GM21526 (cell line): ENCODE measurements around the gene MRPL44.
A peak's percentile ranks its signal among the peaks of the same experiment; 100 is the strongest.
"Not testable (repeated sequence)": the region's sequence is repeated elsewhere in the genome, so short reads cannot be mapped to it uniquely, and the experiment has no call there.

ENCODE experiments used
- ATAC-seq: cut with Tn5 transposase; IDR thresholded peaks from one replicate; pipeline ENCODE4 v1.9.1; 2021; ENCODE audit warnings: moderate library complexity; ENCODE audit not compliant: unreplicated experiment, low FRiP score

MRPL44 gene

DNA sequence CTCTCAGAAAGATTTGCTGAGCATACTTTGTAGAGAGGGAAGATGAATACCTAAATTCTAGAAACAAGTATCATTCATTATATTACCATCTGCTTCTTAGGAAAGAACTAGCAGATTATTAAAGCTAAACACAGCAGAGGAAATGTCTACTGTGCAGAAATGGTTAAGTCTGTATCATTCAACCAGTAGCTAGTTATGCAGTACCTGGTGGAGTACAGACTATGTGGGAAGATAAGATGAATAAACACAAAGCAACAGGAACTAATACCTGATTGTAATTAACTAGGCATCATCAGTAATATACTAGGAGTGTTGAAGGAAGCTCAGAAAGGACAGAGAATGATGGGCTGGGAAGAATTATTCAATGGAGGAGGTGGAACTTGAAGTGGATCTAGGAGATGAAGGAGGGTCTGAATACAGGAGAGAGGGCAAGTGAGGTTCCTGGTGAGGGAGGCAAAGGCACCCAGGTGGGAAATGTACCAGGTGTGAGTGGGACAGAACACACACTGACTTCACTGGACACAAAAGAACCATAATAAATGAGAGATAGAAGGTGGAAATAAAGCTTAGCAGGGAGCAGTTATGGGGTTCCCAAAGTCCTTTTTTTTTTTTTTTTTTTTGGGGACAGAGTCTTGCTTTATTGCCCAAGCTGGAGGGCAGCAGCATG lies 21.7 kb upstream of the MRPL44 start:
- ATAC-seq = no peak

DNA sequence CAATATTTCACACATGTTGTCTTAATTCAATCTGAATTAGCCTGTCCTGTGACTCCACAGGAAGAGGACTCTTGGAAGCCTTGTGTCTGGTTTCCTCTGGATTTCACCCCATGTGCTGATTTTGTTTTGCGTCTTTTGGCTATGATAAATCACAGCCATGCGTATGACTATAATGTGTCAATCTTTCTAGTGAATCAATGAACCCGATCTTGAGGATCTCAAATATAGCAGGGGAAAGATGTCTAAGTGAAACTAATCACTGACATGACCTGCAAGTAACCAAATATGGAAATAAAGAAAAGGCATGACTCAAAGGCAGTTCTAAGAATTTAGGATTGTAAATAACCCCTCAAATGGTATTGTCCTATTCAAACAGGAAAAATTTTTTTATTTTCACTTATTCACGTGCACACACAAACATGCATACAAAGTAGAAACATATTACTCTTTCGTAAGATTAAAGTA lies 20.4 kb upstream of the MRPL44 start:
- no peak for ATAC-seq

DNA sequence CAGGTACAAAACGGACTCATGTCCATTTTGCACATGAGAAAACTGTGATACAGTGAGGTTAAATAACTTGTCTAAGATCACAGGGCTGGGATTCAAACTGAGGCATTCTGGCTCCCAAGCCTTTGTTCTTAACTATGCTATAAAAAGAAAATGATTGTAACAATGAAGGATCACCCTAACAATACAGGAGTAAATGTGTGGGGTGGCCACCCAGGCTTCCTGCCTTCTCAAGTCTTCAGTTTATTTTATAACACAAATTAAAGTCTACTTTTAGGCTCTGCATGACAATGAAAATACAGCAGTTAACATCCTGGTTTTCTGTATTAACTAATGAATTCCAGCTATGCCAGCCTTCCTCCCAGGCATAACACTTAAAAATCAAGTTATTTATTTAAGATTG lies 19.7 kb upstream of the MRPL44 start:
- no peak for ATAC-seq

DNA sequence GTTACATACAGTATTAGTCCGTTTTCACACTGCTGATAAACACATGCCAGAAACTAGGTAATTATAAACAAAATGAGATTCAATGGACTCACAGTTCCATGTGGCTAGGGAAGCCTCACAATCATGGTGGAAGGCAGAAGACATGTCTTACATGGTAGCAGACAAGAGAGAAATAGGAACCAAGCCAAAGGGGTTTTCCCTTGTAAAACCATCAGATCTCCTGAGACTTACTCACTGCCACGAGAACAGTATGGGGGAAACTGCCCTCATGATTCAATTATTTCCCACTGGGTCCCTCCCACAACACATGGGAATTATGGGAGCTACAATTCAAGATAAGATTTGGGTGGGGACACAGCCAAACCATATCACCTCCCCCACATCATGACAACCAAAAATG lies 17.8 kb upstream of the MRPL44 start:
- not testable (repeated sequence) for ATAC-seq

DNA sequence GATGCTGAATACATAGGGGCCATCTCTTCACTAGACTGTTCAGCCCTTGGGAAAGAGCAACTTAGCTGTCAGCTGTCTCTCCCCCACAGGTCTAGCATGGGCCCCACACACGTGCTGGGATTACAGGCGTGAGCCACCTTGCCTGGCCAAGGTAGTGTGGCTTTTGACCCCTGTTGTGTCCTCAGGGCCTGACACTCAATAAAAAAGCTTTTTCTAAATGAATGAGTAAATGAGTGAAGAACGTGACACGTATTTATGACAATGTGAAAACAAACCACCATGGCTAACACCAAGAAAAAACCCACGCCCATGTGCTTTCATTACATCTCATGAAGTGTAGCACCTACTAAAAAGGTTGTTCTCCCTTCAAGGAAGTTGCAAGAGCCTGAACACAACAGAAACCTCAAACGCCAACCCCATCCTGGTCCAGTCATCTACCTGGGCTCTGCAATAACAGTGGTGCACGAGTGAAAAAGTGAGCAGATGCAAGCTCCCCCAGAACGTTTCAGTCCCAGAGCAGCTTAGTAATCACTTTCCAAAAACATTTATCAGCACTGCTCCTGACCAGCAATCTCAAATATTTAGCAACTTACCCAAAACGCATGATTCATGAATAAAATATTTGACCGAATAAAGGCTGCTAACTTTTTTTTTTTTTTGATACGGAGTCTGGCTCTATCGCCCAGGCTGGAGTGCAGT lies 15.5 kb upstream of the MRPL44 start:
- peak; percentile 48 for ATAC-seq

DNA sequence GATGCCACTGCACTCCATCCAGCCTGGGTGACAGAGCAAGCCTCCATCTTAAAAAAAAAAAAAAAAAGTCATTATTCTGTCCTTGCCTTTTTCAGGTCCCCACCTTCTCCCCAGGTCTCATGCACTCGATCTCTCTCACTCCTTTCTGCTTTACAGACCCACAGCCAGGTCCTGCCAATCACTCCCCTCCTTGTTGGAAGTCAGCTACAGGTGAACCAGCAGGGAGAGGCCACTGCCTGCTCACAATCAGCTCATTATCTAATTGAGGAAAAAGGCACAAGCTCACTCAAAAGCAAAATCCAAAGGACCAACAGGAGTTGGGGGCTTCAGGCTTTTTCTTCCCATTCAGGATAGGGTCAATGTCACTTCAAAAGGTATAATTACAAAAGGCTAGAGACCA lies 14.1 kb upstream of the MRPL44 start:
- no peak for ATAC-seq

DNA sequence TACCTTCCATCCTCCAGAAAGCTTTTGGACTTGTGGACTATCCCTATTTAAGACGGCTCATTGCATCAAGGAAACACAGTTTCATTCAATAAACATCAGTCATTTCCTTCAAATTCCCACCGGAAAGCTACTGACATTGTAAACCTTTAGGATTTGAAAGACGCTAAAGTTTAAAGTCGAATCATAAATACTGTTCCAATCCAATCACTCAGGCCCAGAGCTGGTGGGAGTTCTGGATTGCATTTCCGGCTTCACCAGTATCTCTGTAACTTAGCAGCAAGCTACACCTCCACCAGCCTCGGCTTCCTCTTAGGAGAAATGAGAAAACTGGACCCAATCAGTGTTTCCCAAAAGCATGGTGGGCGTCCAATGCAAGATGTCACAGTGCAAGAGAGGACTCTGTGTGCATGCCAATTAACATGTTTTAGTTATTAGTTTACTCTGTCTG lies 13.7 kb upstream of the MRPL44 start:
- ATAC-seq = no peak

DNA sequence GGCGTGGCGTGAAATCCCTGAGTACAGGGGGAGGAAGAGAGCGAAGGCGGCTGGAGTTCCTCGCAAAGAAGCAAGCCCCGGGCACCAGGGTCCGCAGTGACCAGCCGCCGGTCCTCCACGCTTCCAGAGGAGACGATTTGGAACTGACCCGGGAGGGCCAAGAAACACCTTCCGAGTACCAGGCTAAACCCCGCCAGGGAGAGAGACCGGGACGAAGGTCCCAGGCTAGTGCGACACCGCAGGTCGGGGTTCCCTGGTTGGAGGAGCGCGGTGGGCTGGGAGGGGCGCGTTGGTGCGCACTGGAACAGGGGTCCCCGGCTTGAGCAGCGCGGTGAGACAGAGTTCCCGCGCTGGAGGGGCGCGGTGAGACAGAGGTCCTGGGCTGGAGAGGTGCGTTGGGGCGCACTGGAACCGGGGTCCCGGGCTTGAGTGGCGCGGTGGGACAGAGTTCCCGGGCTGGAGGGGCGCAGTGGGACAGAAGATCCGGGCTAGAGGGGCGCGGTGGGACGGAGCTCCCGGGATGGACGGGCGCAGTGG lies 13.0 kb upstream of the MRPL44 start:
- no peak for ATAC-seq

DNA sequence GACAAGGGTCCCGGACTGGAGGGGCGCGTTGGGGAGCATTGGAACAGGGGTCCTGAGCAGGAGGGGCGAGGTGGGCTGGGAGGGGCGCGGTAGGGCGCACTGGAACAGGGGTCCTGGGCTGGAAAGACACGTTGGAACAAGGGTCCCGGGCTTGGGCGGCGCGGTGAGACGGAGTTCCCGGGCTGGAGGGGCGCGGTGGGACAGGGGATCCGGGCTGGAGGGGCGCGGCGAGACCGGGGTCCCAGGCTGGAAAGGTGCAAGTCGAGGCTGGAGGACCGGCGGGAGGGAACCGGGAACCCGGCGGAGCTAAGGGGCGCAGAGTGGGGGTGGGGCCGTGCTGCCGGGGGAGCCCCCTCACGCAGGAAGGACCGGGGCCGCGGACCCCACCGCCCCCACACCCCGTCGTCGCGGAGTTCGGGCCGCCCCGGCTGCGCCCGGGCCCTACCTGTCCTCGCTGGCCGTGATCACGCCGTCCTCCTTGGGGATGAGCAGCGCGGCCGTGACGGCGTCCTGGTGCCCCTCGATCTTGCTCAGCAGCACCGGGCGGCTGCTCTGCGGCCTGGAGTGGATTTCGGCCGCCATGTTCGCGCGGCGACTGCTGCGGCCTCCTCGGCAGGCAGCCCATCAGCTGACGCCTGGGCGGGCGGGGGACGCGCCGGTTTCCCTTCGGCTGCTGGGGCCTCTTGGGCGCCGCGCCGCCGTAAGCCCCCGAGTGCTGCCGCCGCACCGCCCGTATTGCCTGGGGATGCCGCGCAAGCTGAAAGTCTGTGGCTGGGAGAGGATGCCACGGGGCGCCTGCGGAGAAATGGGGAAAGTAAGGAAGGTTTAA lies 12.3 kb upstream of the MRPL44 start, which contains the start of gene WDFY1:
TSS of gene WDFY1 (minus strand) at position 633 of the 829 bp plus-strand sequence. CDS start at position 582, 51 bp downstream.
- ATAC-seq = peak; percentile 82

DNA sequence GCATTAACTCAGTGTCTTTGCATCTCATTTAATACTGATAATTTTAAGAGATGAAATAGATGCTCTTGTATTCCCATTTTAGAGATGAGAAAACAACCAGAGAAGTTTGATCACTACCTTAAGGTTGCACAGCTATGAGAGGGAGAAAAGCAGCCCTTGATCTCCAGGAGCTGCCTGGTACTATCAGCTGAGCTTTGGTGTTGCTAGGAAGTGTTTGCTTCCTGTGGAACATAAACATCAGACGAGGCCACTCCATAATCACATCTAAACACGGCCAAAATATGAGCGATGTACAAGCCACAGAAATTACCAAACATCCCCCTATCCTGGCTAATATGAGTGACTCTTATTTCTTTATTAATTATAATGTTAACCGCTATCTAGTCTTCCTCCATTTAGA lies 11.5 kb upstream of the MRPL44 start:
- ATAC-seq = no peak

DNA sequence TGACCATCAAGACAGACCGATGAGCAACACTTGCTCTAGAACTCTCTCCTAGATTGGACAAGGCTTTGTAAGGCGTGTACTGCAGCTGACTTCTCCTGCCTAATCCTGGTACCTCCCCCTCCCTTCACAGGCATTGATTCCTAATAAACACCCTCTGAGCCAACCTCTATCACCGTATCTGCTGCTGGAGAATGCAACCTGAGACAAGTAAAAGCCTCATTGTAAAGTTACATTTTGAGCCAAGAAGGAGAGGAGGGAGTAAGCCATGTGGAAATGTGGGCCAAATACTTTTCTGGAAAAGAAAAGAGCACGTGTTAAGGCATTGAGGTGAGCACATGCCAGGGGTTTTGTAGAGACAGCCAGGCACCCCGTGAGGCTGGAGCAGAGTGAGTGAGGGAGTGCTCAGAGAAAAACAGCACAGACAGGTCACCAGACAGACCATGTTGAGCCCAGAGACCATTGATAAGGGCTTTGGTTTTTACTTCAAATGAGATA lies 9.5 kb upstream of the MRPL44 start:
- no peak for ATAC-seq

DNA sequence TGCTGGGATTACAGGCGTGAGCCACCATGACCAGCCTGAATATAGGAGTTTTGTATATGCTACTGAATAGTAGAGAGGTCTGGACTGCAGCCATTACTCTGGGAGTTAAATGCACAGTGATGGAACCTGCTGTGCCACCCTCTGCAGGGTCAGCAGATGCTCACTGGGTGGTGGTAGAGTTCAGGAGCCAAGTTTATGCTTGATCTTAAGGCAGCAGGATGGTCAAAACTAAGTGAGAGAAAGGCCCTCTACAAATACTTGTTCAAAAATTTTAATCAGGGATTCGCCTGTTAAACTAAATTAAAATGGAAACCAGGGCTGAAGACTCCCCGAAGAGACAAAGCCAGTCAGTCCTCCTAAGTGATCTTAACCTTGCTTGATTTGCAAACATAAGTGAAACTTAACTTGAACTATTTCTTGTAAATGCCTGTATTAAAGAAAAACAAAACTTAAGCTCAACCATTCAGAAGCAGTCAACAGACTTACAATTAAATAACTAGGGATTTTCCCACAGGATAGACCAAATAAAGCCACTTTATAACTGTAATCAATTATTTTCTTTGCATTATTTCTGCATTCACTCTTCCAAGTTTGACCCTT lies 7.9 kb upstream of the MRPL44 start:
- ATAC-seq = no peak

DNA sequence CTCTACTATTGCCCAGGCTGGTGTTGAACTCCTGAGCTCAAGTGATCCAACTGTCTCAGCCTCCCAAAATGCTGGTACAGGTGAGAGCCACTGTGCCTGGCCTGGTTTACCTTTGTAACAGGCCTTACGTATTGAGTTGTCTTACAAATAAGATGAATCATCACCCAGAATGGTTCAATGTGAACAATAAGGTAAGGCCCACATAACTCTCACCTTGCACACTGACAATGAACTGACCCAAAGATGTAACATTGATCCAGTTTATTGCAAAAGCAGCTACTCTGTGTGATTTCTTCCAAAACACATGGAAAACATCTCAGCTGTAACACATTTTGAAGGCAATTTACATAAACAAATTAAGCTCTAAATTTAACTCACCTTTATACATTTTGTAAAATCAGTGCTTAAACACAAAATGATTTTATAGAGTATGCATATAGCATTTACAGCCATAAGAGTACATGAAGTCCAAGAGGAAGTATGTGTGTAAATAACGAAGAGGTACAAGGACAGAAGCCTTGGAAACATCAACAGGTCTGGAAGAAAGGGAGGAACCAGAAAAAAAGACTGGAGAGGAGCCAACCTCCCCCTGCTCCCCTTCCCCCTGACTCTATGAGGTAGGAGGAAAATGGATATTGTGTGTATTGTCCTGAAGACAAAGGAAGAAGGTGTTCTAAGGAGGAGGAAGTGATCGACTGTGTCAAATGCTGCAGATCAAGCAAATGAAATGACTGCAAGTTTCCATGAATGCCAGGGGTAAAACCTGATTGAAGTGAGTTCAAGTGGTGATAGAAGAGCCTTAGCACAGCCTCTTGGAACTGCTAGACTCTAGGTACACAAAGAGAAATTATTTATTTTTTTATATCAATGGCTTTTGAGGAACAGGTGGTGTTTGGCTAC lies 6.6 kb upstream of the MRPL44 start:
- ATAC-seq = no peak

DNA sequence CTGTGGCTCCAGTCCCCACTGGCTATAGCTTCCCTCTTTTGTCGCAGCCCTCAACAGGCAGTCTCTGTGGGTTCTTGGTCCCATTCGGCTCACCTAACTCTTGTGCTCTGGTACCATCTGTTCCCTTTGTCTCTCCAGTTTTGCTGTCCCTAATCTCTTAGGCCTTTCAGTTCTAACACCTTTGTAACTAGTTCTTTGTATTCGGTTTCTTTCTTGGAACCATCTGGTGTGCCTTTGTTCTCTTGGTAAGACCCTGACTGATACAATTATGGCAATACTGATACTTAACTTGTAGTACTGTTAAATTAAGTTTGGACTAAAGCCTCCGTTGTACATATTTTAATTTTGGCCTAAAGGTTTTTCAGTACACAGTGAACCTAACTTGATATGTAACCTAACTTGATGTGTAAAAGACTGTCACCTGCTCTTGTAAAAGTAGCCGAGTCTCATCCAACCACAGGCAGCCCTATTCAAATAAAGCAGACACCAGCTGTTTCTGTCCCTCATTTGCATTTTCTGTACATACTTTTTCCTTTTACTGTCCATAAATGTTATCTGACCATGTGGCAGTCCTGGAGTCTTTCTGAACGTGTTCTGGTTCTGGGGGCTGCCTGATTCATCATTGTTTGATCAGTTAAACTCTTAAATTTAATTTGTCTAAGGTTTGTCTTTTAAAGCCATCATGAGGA lies 4.8 kb upstream of the MRPL44 start:
- ATAC-seq = peak; percentile 51

DNA sequence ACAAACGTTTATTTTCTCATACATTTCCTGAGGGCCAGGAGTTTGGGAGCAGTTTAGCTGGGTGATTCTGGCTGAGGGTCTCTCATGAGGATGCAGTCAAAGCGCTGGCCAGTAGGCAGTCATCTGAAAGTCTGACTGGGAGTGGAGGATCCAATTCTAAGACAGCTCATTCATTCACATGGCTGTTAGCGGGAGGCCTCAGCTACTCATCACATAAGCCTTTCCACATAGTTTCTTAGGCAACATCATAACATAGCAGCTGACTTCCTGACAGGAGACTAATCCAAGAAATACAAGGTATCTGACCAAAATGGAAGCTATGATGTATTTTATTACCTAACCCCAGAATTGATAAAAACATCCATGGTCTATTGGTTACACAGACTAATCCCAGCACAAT lies 2.9 kb upstream of the MRPL44 start:
- ATAC-seq = no peak

DNA sequence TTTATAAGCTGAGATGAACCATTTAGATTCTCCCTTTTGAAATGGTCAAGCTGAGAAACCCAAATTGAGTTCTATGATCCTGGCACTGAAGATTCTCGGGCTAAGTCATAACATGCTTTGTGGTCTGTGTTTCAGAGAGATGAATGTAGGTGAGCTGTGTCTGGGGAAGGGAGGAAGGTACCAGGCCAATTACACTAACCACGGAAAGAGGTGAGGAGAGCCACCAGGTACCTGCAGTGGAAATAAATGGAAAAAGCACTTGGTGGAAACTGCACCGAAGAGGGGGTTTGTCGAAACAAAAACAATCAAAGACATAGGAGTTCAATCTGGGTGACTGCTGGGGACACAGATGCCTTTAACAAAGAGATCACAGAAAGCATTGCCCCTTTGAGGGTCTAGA lies 963 bp upstream of the MRPL44 start:
- no peak for ATAC-seq

DNA sequence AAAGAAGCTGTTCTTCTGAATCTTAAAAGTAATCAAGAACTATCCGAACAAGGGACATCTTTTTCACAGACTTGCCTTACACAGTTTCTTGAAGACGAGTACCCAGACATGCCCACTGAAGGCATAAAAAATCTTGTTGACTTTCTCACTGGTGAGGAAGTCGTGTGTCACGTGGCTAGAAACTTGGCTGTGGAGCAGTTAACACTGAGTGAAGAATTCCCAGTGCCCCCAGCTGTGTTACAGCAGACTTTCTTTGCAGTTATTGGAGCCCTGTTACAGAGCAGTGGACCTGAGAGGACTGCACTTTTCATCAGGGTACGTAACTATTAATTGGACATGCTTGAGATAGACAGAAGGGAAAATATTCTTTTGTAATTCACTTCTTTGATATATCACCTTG lies 2.4 kb downstream of the MRPL44 start:
- ATAC-seq = no peak

DNA sequence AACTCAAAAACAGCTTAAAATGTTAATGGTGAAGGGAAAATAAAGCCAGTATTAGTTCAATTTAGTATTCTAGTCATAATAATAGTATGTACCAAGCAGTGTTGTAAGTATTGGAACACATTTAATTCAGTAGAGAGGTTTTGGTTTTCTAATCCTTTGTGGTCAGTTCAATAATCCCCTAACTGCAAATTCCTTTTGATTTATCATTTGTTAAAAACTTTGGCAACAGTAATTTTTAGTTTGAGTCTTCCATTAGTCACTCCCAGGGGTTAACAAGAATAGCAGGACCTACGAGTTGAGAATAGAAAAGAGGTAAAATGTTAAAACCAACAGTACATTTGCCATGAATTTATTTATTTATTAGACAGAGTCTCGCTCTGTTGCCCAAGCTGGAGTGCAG lies 10.7 kb downstream of the MRPL44 start:
- no peak for ATAC-seq

DNA sequence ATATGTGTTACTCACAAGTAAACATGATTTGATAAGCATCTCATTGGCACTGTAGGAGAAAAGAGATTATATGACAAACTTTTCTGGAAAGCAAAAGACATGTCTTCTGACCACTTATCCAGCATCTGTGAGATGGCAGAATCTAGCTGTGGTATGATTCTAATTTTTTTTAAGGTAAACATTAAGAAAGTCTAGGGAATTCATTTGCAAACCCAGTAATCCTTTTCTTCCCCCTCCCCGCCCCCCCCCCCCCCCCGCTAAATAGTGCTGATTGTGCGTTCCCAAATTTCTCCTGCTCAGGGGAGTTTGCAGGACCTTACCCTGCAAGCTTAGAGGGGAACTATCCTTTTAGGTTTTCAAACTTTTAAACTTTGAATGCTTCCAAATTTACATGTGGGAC lies 12.1 kb downstream of the MRPL44 start:
- ATAC-seq = no peak
